ENCODE results near the gene CYP11A1. TPM values are rescaled to one million over a fixed set of nuclear protein-coding genes. Genes with fewer than 3 reads are reported as not detected.

The CYP11A1 gene
- total RNA-seq, 1 donor from 2014 or later: 2.0 TPM

DNA sequence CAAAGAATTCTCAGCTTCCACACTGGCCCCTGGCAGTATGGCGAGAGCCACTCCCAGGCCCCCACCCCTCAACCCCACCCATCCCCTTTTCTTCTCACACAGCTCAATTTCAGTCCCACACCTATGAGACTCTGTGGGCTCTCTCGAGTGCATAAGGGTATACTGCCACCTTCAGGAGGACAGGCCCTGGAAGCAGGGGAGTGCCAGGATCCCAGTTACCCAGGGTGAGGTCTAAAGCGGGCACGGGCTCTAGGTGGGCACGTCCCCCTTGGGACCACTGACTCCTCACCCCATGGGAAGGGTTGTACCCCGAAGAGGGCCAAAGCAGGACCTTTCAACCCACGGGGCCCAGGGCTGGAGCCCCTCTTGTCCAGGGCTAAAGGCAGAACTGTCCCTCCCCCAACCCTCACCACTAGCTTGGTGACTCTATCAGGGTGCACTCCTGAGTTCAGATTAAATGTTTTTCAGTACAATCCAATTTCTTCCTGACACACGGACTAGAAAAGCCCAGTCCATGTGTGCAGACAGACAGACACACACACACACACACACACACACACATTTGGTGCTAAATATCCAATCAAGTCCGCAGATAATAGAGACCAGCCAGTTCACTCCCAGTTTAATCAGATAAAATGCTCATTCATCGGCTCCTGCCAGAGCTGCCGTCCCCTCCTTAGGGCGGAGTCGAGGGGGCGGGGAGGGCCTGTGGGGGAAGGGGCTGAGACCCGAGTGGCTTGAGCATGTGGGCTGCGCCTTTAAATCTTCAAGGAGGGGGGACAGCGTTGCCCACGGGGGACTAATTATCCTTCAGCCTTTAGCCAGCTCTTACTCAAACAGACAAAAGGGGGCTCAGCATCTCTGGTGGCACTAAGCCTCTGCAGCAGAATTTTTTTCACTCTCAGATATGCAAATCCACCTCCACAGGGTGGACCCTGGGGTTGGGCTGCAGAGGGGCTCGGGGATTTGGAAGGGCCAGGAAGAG, 59.3 kb downstream of the CYP11A1 start:
- TF ChIP-seq, protein P1, sequence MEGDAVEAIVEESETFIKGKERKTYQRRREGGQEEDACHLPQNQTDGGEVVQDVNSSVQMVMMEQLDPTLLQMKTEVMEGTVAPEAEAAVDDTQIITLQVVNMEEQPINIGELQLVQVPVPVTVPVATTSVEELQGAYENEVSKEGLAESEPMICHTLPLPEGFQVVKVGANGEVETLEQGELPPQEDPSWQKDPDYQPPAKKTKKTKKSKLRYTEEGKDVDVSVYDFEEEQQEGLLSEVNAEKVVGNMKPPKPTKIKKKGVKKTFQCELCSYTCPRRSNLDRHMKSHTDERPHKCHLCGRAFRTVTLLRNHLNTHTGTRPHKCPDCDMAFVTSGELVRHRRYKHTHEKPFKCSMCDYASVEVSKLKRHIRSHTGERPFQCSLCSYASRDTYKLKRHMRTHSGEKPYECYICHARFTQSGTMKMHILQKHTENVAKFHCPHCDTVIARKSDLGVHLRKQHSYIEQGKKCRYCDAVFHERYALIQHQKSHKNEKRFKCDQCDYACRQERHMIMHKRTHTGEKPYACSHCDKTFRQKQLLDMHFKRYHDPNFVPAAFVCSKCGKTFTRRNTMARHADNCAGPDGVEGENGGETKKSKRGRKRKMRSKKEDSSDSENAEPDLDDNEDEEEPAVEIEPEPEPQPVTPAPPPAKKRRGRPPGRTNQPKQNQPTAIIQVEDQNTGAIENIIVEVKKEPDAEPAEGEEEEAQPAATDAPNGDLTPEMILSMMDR (IDR thresholded peaks at IDR 0.05; ENCODE audit: insufficient read depth, low read length, poor library complexity, severe bottlenecking): peak; percentile 92
- DNase-seq (ENCODE audit: low read depth): no peak
- no peaks in the 10 kb centered on the region for H3K36me3 ChIP-seq (ENCODE audit: control insufficient read depth, insufficient read depth, low read length)
- H3K4me3 ChIP-seq (ENCODE audit: low read depth, low read length): no peak overlapping the region
- H3K27me3 ChIP-seq (ENCODE audit: control insufficient read depth, insufficient read depth, low read length): peaks cover 56% of the 10 kb centered on the region

DNA sequence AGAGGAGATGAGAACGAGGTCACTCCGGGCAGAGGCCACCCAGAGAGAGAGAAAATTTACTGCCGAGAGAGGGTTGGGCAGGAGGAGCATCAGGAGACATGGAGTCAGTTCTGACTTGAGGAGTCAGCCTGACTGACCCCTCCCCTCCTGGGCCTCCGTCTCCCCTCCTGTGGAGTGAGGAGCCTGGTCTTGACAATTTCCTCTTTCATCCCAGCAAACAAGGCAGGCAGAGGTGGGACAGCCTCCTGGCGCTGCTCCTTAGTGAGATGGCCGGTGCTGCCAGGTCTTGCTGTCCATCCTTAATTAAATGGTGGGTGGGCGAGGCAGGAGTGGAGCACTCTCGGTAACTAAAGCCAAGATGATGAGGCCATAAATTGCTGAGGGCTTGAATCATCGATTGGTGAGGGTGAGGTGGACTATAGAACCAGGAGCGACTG, 60.6 kb downstream of the CYP11A1 start:
- DNase-seq (ENCODE audit: low read depth): no peak
- Histone ChIP-seq H3K27me3 (ENCODE audit: control insufficient read depth, insufficient read depth, low read length) (peaks cover 62% of the 10 kb centered on the region), H3K36me3 (ENCODE audit: control insufficient read depth, insufficient read depth, low read length) (no peaks in the 10 kb centered on the region), H3K4me3 (ENCODE audit: low read depth, low read length) (no peak overlapping the region)
- TF ChIP-seq, protein P1 (IDR thresholded peaks at IDR 0.05; ENCODE audit: insufficient read depth, low read length, poor library complexity, severe bottlenecking): no peak

DNA sequence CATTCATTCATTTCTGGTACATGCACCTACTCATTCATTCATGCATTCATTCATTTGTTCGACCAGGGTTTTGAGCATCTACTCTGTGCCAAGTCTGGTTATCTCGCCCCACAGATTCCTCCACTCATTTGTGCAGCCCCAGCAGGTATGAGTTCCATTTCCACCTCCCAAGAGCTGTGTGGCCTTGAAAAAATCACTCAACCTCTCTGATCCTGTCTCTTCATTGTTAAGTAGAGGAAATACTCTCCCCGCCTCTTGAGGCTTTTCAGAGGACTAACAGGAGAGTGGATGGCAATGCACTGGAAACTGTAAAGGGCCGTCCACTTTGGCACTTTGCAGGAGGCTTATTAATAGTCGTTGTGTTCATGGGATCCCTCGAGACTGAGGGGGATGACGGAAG, 61.8 kb downstream of the CYP11A1 start:
- TF ChIP-seq, protein P1 (IDR thresholded peaks at IDR 0.05; ENCODE audit: insufficient read depth, low read length, poor library complexity, severe bottlenecking): no peak
- H3K4me3 ChIP-seq (ENCODE audit: low read depth, low read length): no peak overlapping the region
- H3K27me3 ChIP-seq (ENCODE audit: control insufficient read depth, insufficient read depth, low read length): peaks cover 69% of the 10 kb centered on the region
- no peak for DNase-seq (ENCODE audit: low read depth)
- no peaks in the 10 kb centered on the region for H3K36me3 ChIP-seq (ENCODE audit: control insufficient read depth, insufficient read depth, low read length)

DNA sequence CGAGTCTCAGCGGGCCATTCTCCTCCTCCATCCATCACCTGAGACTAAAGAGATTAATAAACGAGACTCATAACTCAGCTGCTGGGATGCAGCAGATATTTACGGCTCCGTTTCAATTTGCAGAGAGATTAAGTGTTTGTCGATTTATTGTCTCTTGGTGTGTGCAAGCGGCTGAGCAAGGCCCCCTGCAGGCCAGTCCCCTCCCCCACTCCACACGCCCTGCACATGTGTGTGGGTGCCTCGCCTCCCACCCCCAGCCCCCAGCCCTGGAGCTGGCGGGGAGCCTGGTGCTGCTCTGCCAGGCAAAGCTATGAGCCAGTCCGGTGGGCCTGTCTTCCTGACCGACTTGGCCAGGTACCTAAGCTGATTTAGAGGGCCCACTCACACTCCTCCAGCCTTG, 63.0 kb downstream of the CYP11A1 start:
- H3K36me3 ChIP-seq (ENCODE audit: control insufficient read depth, insufficient read depth, low read length): no peaks in the 10 kb centered on the region
- DNase-seq (ENCODE audit: low read depth): no peak
- H3K27me3 ChIP-seq (ENCODE audit: control insufficient read depth, insufficient read depth, low read length): peaks cover 76% of the 10 kb centered on the region
- H3K4me3 ChIP-seq (ENCODE audit: low read depth, low read length): no peak overlapping the region
- TF ChIP-seq, protein P1 (IDR thresholded peaks at IDR 0.05; ENCODE audit: insufficient read depth, low read length, poor library complexity, severe bottlenecking): no peak

DNA sequence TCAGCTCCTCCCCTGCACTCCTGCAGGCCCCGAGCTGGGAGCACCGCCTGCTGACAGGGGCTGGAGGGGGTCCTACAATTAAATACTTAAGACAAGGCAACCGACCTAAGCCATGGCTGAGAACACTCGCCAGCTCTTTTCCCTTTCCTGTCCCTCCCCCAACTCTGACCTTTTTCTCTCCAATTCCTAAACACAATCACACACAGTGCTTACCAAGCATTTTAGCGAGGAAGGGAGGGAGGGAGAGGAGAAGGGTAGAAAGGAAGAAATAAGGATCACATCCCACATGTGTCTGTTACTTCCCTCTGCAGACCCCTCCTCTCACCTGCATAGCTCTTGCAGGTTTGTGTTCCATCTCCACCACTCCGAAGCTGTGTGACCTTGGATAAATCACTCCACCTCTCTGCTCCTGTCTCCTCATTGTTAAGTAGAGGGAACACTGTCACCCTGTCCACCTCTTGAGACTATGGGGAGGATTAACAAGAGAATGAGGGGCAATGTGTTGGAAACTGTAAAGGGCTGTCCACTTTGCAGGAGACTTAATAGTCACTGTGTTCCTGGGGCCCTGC, 63.6 kb downstream of the CYP11A1 start:
- no peak for DNase-seq (ENCODE audit: low read depth)
- peaks cover 76% of the 10 kb centered on the region for H3K27me3 ChIP-seq (ENCODE audit: control insufficient read depth, insufficient read depth, low read length)
- no peak overlapping the region for H3K4me3 ChIP-seq (ENCODE audit: low read depth, low read length)
- TF ChIP-seq, protein P1 (IDR thresholded peaks at IDR 0.05; ENCODE audit: insufficient read depth, low read length, poor library complexity, severe bottlenecking): no peak
- H3K36me3 ChIP-seq (ENCODE audit: control insufficient read depth, insufficient read depth, low read length): no peaks in the 10 kb centered on the region
